ENCODE measurements around the gene EVC. TPM values are rescaled to one million over a fixed set of nuclear protein-coding genes. Genes with fewer than 3 reads are reported as not detected.

The EVC gene
- total and polyA plus RNA-seq, 2 of the 8 experiments (the other 6 are each of a cell fraction or from before 2014, with no cell fraction given) = 2.6 to 9.8 TPM

GRCh38 chr4:5787311-5787710, 76.3 kb downstream of the EVC start (continued):
- TF ChIP-seq CHD7 (IDR thresholded peaks at IDR 0.05; ENCODE audit: insufficient replicate concordance, low read length) (no peak), RBBP5 (IDR thresholded peaks at IDR 0.05; ENCODE audit: borderline replicate concordance, low read depth, low read length) (no peak), HDAC2 (IDR thresholded peaks at IDR 0.05; ENCODE audit: borderline replicate concordance in 1 of 2, low read depth in 2 of 2, low read length in 2 of 2) (no peak), PHF8 (conservative IDR thresholded peaks at IDR 0.05; ENCODE audit: low read depth, low read length) (no peak), JUND (IDR thresholded peaks at IDR 0.05; ENCODE audit: low read length) (no peak), TCF12 (IDR thresholded peaks at IDR 0.05; ENCODE audit: low read depth, low read length) (no peak), JUN (IDR thresholded peaks at IDR 0.05; ENCODE audit: low read depth, low read length) (no peak), E2F6 (IDR thresholded peaks at IDR 0.05) (no peak), RAD21 (IDR thresholded peaks at IDR 0.05 in 1 of 2, conservative IDR thresholded peaks at IDR 0.05 in 1 of 2; ENCODE audit: low read depth in 2 of 2, low read length in 2 of 2) (no peak), CTBP2 (IDR thresholded peaks at IDR 0.05; ENCODE audit: borderline replicate concordance, insufficient read depth, insufficient read length, low read length) (no peak)

Data from H1 (cell line).